ENCODE data around the gene AARSD1. TPM values are rescaled to one million over a fixed set of nuclear protein-coding genes. Genes with fewer than 3 reads are reported as not detected.

Gene AARSD1
- 22.0 and 28.8 TPM in 2 replicates for total RNA-seq

DNA sequence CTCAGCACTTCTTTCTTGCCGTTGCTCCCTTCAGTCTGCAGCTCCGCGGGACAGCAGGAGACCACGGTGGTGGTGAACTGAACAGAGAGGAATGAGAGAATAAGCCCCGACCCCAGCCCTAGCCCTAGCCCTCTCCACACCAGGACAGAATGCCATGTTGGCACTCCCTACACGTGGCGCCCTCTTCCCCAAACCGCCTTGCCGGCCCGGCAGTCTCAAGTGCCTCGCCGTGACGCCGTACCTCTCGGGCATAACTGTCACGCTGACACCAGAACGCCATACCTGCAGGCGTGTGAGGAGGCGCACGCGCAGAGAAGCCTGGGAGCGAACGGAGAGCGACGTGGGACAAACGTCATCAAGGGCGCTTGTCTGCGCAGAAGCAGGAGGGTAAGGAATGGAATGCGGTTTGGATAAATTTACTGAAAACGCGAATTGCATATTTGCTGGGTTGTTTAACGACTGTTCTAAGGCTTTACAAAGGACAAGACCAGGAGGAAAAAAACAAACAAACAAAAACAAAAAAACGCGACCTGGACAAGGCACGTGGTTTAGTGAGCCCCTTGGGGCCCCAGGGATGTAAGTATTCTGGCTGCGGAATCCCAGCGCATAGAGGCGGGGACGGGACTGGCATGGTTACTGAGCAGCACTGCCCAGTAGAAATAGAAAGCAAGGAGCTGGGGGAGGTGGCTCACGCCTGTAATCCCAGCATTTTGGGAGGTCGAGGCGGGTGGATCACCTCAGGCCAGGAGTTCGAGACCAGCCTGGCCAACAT, at the start of gene AARSD1:
Gene AARSD1 (minus strand): TSS at position 294 of the 772 bp plus-strand sequence. CDS start 14 bp downstream, at position 280.

DNA sequence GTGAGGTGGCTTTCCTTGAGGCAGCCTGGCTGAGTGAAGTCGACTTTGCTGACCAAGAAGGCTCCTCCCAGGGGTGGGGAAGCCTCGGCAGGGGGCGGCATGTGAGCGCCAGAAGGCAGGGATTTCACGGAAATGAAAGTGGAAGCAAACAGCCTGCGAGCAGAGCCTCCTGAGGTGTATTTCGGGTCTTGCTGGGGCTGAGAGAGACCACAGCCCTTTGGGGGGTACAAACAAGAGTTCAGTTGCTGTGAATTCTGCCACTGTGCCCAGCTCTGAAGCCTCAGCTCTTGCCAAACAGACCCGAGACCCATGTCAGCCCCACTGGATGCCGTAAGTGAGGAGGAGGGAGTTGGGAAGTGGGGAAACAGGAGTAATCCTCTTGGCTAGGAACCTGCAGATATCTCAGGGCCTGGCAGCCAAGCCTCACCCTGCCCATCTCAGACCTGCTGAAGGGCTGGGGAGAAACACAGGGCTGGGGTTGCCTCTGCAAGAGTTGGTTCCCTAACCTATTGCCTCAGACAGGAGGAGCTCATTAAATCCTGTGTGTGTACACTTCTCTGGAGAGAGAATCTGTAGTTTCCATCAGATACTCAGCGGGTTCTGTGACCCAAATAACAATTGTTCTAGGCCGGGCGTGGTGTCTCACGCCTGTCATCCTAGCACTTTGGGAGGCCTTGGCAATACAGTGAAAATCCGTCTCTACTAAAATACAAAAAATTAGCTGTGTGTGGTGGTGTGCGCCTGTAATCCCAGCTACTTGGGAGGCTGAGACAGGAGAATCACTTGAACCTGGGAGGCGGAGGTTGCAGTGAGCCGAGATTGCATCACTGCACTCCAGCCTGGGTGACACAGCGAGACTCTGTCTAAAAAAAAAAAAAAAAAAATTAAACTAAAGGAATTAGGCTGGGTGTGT, 42.6 kb upstream of the AARSD1 start, which contains the start of gene IFI35:
Gene IFI35 (plus strand): TSS at position 146 of the 913 bp plus-strand sequence. CDS start 164 bp downstream, at position 310.

DNA sequence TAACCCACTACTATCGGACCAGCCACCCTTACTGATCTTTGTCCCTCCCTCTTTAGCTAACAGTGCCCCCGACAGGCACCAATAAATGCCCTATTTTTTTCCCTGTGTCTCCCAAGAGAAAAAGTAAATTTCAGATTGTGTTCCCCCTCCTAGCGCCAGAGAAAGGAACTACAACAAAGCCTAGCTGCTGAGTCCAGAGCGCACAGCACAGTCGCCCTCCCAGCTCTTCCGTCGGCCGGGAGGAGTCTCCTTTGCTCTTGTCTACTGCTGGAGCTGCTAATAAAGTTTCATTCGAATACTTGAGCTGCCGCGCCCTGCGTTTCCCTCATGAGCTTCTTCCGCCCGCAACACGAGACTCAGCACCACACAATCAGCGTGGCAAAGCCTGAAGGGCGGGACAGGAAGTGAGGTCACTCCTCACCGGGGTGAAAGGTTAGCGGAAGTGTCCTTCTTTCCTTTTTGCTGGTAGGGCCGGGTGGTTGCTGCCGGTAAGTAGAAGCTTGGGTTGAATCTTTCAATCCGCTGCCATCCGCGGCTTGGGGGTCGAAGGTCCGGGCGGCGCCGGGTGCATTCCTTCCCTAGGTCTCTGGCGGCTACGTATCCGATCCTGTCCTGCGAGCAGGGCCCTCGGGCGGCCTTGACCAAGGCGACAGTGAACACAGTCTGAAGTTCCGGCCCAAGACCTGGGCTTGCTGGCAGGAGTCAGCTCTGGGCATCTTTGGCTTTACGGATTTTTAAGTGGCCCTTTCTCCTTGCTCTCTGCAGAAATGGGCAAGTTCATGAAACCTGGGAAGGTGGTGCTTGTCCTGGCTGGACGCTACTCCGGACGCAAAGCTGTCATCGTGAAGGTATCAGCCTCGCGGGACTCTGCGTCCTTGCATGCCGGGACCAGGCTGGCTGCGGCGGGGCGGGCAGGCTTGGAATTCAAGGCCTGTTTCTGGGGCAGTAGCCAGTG, 34.0 kb upstream of the AARSD1 start, which contains the start of gene RPL27:
Gene RPL27 (plus strand): TSS at position 436 of the 955 bp plus-strand sequence. CDS start 332 bp downstream, at position 768.

DNA sequence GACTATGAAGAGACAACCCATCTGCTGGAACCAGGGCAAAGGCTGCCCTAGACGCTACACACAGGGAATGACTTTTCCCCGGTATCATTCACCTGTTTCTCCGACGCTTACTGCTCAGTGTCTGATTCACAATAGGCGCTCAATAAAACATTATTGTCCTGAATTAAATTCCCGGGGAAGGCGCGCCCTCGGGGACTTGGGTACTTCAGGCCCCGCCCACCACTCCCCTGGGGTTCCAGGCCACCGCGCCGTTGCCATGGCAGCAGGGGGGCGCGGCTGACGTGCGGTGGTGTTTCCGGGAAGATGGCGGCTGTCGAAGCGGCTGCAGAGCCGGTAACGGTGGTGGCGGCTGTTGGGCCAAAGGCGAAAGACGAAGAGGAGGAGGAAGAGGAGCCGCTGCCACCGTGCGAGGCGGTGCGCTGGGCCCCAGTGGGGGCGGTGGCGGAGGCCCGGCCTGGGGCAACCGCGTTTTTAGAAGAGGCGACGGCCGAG, 16.1 kb upstream of the AARSD1 start, which contains the start of gene RUNDC1:
Gene RUNDC1 (plus strand): TSS at position 292 of the 492 bp plus-strand sequence. CDS start 12 bp downstream, at position 304.

DNA sequence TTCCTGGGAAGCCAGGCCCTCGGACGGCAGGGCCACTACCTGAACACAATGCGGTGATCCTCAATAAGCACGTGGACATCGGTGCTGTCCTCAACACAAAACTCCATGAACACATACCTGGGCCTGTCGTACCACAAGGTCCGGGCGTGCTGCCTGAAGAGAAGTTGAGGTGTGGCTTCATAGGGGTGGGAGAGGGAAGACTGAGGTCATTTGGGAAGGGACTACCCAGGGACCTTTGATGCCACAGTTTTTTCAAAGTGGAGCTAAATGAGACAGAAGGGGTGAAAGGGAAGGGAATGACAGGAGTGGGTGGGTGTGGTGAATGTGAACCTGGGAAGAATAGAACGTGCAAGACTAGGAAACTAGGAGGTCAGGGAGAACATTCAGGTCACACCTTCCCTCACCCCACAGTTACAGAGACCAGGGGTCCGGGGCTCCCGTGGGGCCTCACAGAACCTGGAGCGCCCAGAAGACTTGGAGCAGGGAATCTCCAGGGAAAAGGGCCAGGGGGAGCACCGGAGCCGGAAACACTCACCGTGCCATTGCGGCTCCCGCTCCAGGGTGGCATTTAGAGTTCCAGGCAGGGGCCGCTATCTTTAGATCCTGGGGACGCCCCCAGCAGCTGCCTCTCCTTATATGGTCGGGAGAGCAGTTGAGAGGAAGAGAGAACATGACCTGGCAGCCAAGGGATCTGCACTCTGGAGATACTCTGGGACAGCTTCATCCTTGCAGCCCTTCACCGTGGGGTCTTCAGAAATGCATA, 15.4 kb upstream of the AARSD1 start, which contains the start of gene PTGES3L:
Gene PTGES3L (minus strand): TSS at position 570 of the 763 bp plus-strand sequence. CDS start 27 bp downstream, at position 543.

Other genes starting within 250 kb of the AARSD1 start
- 5.3 and 8.7 TPM in 2 replicates for gene EZH1, start 219.4 kb downstream of the AARSD1 start, total RNA-seq
- 0.78 TPM in 1 of 2 replicates, not detected in the other for gene RAMP2, start 203.2 kb downstream of the AARSD1 start, total RNA-seq
- gene VPS25, start 191.0 kb downstream of the AARSD1 start, total RNA-seq: 89.2 and 114 TPM in 2 replicates
- 0.32 and 0.39 TPM in 2 replicates for gene WNK4, start 183.8 kb downstream of the AARSD1 start, total RNA-seq
- gene COA3, start 165.8 kb downstream of the AARSD1 start, total RNA-seq: 66.1 and 67.1 TPM in 2 replicates
- gene CNTD1, start 165.6 kb downstream of the AARSD1 start, total RNA-seq: not detected in 2 replicates
- gene BECN1, start 140.2 kb downstream of the AARSD1 start, total RNA-seq: 69.4 and 110 TPM in 2 replicates
- gene PSME3, start 131.1 kb downstream of the AARSD1 start, total RNA-seq: 57.6 and 88.3 TPM in 2 replicates
- 0.26 and 0.72 TPM in 2 replicates for gene AOC2, start 119.9 kb downstream of the AARSD1 start, total RNA-seq
- gene AOC3, start 113.3 kb downstream of the AARSD1 start, total RNA-seq: 0.13 and 1.5 TPM in 2 replicates
- gene G6PC1, start 63.7 kb downstream of the AARSD1 start, total RNA-seq: not detected in 2 replicates
- 0.52 TPM in 1 of 2 replicates, not detected in the other for gene PTGES3L, start 15.6 kb upstream of the AARSD1 start, total RNA-seq
- gene RUNDC1, start 16.1 kb upstream of the AARSD1 start, total RNA-seq: 7.9 and 9.5 TPM in 2 replicates
- 1,977 and 2,082 TPM in 2 replicates for gene RPL27, start 34.0 kb upstream of the AARSD1 start, total RNA-seq
- gene IFI35, start 42.3 kb upstream of the AARSD1 start, total RNA-seq: 15.1 and 42.8 TPM in 2 replicates
- 87.4 and 267 TPM in 2 replicates for gene VAT1, start 57.9 kb upstream of the AARSD1 start, total RNA-seq
- gene RND2, start 60.8 kb upstream of the AARSD1 start, total RNA-seq: 0.65 and 0.80 TPM in 2 replicates
- 8.0 and 12.9 TPM in 2 replicates for gene BRCA1, start 160.9 kb upstream of the AARSD1 start, total RNA-seq
- 58.8 and 106 TPM in 2 replicates for gene NBR1, start 206.8 kb upstream of the AARSD1 start, total RNA-seq
- 2.8 and 5.6 TPM in 2 replicates for gene TMEM106A, start 247.4 kb upstream of the AARSD1 start, total RNA-seq

All from epithelial cell of alveolus of lung (primary cell).